ENCODE measurements around the gene ASCC3.

- TF ChIP-seq CTCF (IDR thresholded peaks at IDR 0.05; ENCODE audit: low read depth, low read length, poor library complexity, severe bottlenecking), result no peak
- no peak for TF ChIP-seq EZH2phosphoT487 (IDR thresholded peaks at IDR 0.05; ENCODE audit: borderline replicate concordance, low read length)
These were observed at the start of gene ASCC3 for GRCh38 chr6:100880853-100881706.

All from DOHH2 (cell line).